GM12878 (cell line): ENCODE results near the gene DNAH3. TPM values are rescaled to one million over a fixed set of nuclear protein-coding genes. Genes with fewer than 3 reads are reported as not detected.

Source experiments
- ATAC-seq: fragments of 200-7000 bp; cut with Tn5 transposase; 3 replicates; pipeline ENCODE4 v1.9.1; 2020; ENCODE audit warnings: mild to moderate bottlenecking, moderate library complexity
- BruUV-seq: library from RNA; stranded (reverse); fragments of 400-500 nt; replicated peaks from 2 replicates; lab custom pipeline; 2021; lab: Mats Ljungman, UMichigan
- CTCF ChIA-PET: fragments of 300-600 bp; sonication (Branson Sonifier 250); formaldehyde crosslinking; extraction: SDS; loops from one replicate; lab custom pipeline; 2021; ENCODE audit warnings: inconsistent platforms; lab: Yijun Ruan, JAX
- POLR2A ChIA-PET: fragments of 350-600 bp; formaldehyde crosslinking; extraction: SDS; loops from one replicate; lab custom pipeline; 2021; ENCODE audit warnings: inconsistent platforms; lab: Charles Lee
- RAD21 ChIA-PET: fragments of 300-600 bp; sonication (Branson Sonifier 250); formaldehyde crosslinking; loops from one replicate; lab custom pipeline; 2023; ENCODE audit warnings: antibody characterized with exemption; ENCODE audit not compliant: unreplicated experiment; lab: Charles Lee
- SMC1A ChIA-PET: fragments of 300-600 bp; sonication (Branson Sonifier 250); formaldehyde crosslinking; loops from one replicate; lab custom pipeline; 2023; ENCODE audit not compliant: unreplicated experiment, uncharacterized antibody; lab: Charles Lee
- DNase-seq: peaks from one replicate; pipeline ENCODE4 v3.0.0-alpha.2; 2011; ENCODE audit warnings: low read depth, low spot score
- FAIRE-seq: peaks from 3 replicates; lab custom pipeline; 2011; peaks lifted over from hg19 to GRCh38; lab: Jason Lieb, UNC
- H2AFZ ChIP-seq: 2 replicates; pipeline ENCODE4 v1.6.0; 2011; ENCODE audit warnings: low read depth, low read length, control low read depth; ENCODE audit not compliant: control insufficient read depth
- H3K27ac ChIP-seq: 2 replicates; pipeline ENCODE4 v1.5.1; 2011; ENCODE audit warnings: control low read depth; ENCODE audit not compliant: control insufficient read depth, insufficient read depth
- H3K27me3 ChIP-seq, 2 experiments: replicated peaks in 1 of 2; 2 replicates each; pipeline versions ENCODE4 v1.6.0 to v1.6.1; 2011; ENCODE audit warnings: low read length in 1 of 2; ENCODE audit not compliant: control insufficient read depth in 2 of 2, insufficient read depth in 2 of 2
- H3K36me3 ChIP-seq, 2 experiments: 2 replicates each; pipeline ENCODE4 v1.5.1; 2011; ENCODE audit warnings: low read length in 1 of 2; ENCODE audit not compliant: control insufficient read depth in 2 of 2, insufficient read depth in 2 of 2
- H3K4me1 ChIP-seq: 2 replicates; pipeline ENCODE4 v1.6.1; 2011; ENCODE audit warnings: mild to moderate bottlenecking, low read length, moderate library complexity, mixed read lengths; ENCODE audit not compliant: control insufficient read depth, insufficient read depth
- H3K4me2 ChIP-seq: 2 replicates; pipeline ENCODE4 v1.6.0; 2011; ENCODE audit warnings: control low read depth; ENCODE audit not compliant: control insufficient read depth, insufficient read depth
- H3K4me3 ChIP-seq: fragments of 200-600 bp; sonication (generic); 2 replicates; pipeline ENCODE4 v1.5.1; 2016
- H3K79me2 ChIP-seq: 2 replicates; pipeline ENCODE4 v1.6.0; 2011; ENCODE audit warnings: low read length; ENCODE audit not compliant: control insufficient read depth, insufficient read depth
- H3K9ac ChIP-seq: 2 replicates; pipeline ENCODE4 v1.8.0; 2011; ENCODE audit warnings: low read length, control low read depth, mixed read lengths; ENCODE audit not compliant: control insufficient read depth, insufficient read depth
- H3K9me3 ChIP-seq: replicated peaks from 3 replicates; pipeline ENCODE4 v1.5.1; 2011; ENCODE audit warnings: mild to moderate bottlenecking, low read length; ENCODE audit not compliant: control insufficient read depth, insufficient read depth
- H4K20me1 ChIP-seq: 2 replicates; pipeline ENCODE4 v1.6.0; 2011; ENCODE audit not compliant: control insufficient read depth, insufficient read depth
- ASH2L ChIP-seq: fragments of 300-600, 200-600 bp; sonication (generic); IDR thresholded peaks from 2 replicates; pipeline ENCODE4 v1.6.1; 2017; ENCODE audit warnings: low read depth, mild to moderate bottlenecking, borderline replicate concordance
- CBFB ChIP-seq: IDR thresholded peaks from 2 replicates; pipeline ENCODE4 v1.6.1; 2016; ENCODE audit warnings: antibody characterized with exemption, low read depth
- CHD1 ChIP-seq: IDR thresholded peaks from 2 replicates; pipeline ENCODE4 v1.6.1; 2012; ENCODE audit warnings: low read depth, low read length, improper control_type of control experiment
- CREM ChIP-seq: IDR thresholded peaks from 2 replicates; pipeline ENCODE4 v1.6.1; 2014; ENCODE audit warnings: antibody characterized with exemption, low read depth
- EED ChIP-seq: sonication (generic); IDR thresholded peaks from 2 replicates; pipeline ENCODE4 v1.6.1; 2016; ENCODE audit warnings: antibody characterized with exemption, low read depth
- ESRRA ChIP-seq: IDR thresholded peaks from 2 replicates; pipeline ENCODE4 v1.6.1; 2012; ENCODE audit warnings: mild to moderate bottlenecking, low read length, improper control_type of control experiment
- HCFC1 ChIP-seq: fragments of 150-350 bp; IDR thresholded peaks from 2 replicates; pipeline ENCODE4 v1.6.1; 2014; ENCODE audit warnings: low read length
- HDGF ChIP-seq: fragments of 450-650 bp; IDR thresholded peaks from 2 replicates; pipeline ENCODE4 v1.6.1; 2016; ENCODE audit warnings: antibody characterized with exemption
- IKZF1 ChIP-seq: fragments of 450-650 bp; conservative IDR thresholded peaks from 2 replicates; pipeline ENCODE4 v1.6.1; 2017; ENCODE audit warnings: antibody characterized with exemption, mild to moderate bottlenecking
- IRF4 ChIP-seq: IDR thresholded peaks from 2 replicates; pipeline ENCODE4 v1.6.1; 2011; ENCODE audit warnings: low read depth, low read length
- MTA3 ChIP-seq: IDR thresholded peaks from 2 replicates; pipeline ENCODE4 v1.6.1; 2012; ENCODE audit warnings: low read length, inconsistent platforms, borderline replicate concordance
- NFIC ChIP-seq: IDR thresholded peaks from 2 replicates; pipeline ENCODE4 v1.6.1; 2012; ENCODE audit warnings: low read depth, mild to moderate bottlenecking, inconsistent platforms, low read length, moderate library complexity
- POU2F2 ChIP-seq: IDR thresholded peaks from 3 replicates; pipeline ENCODE4 v1.6.1; 2011; ENCODE audit warnings: low read depth, mild to moderate bottlenecking, low read length, borderline replicate concordance
- RUNX3 ChIP-seq: IDR thresholded peaks from 2 replicates; pipeline ENCODE4 v1.6.1; 2012; ENCODE audit warnings: low read length, inconsistent platforms
- SREBF1 ChIP-seq: IDR thresholded peaks from 2 replicates; pipeline ENCODE4 v1.6.1; 2012; ENCODE audit warnings: mild to moderate bottlenecking, low read length
- STAT3 ChIP-seq: IDR thresholded peaks from 2 replicates; pipeline ENCODE4 v1.6.1; 2011; ENCODE audit warnings: low read depth, low read length, improper control_type of control experiment
- TCF7 ChIP-seq: IDR thresholded peaks from 2 replicates; pipeline ENCODE4 v1.6.1; 2014; ENCODE audit warnings: antibody characterized with exemption, borderline replicate concordance
- WGBS: methylation state at CpG from one replicate; pipeline ENCODE4 v1.1.6; 2016; ENCODE audit warnings: low lambda C conversion rate; ENCODE audit not compliant: insufficient replicate concordance, insufficient coverage; ENCODE audit errors: missing lambda C conversion rate; 5-methylcytosine and 5-hydroxymethylcytosine counted together
- in situ Hi-C: fragments of 300-500 bp; cut with MboI; formaldehyde crosslinking; loops from 9 replicates; pipeline ENCODE4 v1.14.3; 2018; ENCODE audit warnings: mixed read lengths
- intact Hi-C: fragments of 100-400 bp; cut with micrococcal nuclease; formaldehyde crosslinking; loops from one replicate; pipeline ENCODE4 v1.14.2; 2022; ENCODE audit not compliant: unreplicated experiment
- polyA plus RNA-seq, 11 experiments: library from polyadenylated mRNA; depleted of rRNA in 4 of 11; unstranded in 6 of 11; stranded (reverse) in 5 of 11; fragments of >200 nt; fragmentation: Nextera tagmentation in 4 of 11; fragmentation: Illumina TruSeq in 1 of 11; extraction: Ambion mirVana in 4 of 11; extraction: Trizol in 1 of 11; gene quantifications; 1 replicate in 1 of 11; 2 replicates in 10 of 11; pipeline versions ENCODE4 v1.2.1 to v1.2.3, GENCODE V29; 2011 to 2016; ENCODE audit warnings: inconsistent platforms in 2 of 11, missing spikeins in 2 of 11, low read depth in 1 of 11
- total RNA-seq, 4 experiments: library from RNA; depleted of rRNA in 3 of 4; stranded (reverse); fragments of >200 nt in 3 of 4; fragmentation: Illumina TruSeq in 1 of 4; extraction: Trizol in 1 of 4; gene quantifications; 2 replicates each; pipeline versions ENCODE4 v1.2.1 to v1.2.3, GENCODE V29; 2013 to 2021
- TF ChIP-seq, protein P1 (sequence below): fragments of 450-650 bp; IDR thresholded peaks from 2 replicates; pipeline ENCODE4 v1.6.1; 2016; ENCODE audit warnings: mild to moderate bottlenecking

Gene DNAH3
- total and polyA plus RNA-seq, 10 of the 15 experiments (the other 5 are each of a cell fraction or from before 2014, with no cell fraction given): under 0.01 to 0.04 (median 0.04) TPM; not detected in 5

DNA sequence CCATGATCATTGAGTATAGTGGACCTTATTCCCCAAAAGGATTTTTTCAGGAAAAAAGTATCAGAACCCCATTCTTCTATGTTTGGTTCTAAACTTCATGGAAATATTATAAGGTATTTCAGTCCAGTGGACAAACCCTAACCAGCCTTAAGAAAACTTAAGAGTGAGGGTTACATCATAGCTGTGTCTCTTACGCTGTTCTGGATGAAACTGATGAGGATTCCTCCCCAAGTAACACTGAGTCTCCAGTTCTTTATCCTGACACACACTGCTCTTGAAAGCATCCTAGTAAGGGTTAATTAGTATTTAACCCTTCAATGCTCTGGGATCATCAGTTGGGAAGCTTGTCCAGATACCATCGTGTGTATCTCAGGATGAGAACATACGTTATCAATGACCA is 245.1 kb downstream of the DNAH3 start:
- H3K4me2 ChIP-seq: no peak overlapping the region
- DNase-seq: no peak
- RAD21 ChIA-PET: interaction anchor here (1.2 kb wide), 1 partner anchor 31 kb away, joined by 4 read pairs; no protein-coding TSS in a partner anchor
- POLR2A ChIA-PET: no interaction called here
- SMC1A ChIA-PET: interaction anchor here (4.6 kb wide), 1 partner anchor 31 kb away, joined by 34 read pairs; no protein-coding TSS in a partner anchor
- intact Hi-C loops (no loop called here), in situ Hi-C loops (no loop called here)
- CTCF ChIA-PET: interaction anchor here (3.7 kb wide), 1 partner anchor 31 kb away, joined by 18 read pairs; no protein-coding TSS in a partner anchor
- 96% methylated on average over 3 of the region's 3 CpGs for WGBS
- FAIRE-seq: no peak
- H3K9me3 ChIP-seq: no peaks in the 10 kb centered on the region
- ATAC-seq: no peak
- peaks cover 22% of the 10 kb centered on the region for H3K4me1 ChIP-seq
- no TSS peak for BruUV-seq
- H4K20me1 ChIP-seq: no peaks in the 10 kb centered on the region
- H3K4me3 ChIP-seq: no peak overlapping the region
- no peak overlapping the region for H3K27ac ChIP-seq
- no peak overlapping the region for H2AFZ ChIP-seq
- H3K27me3 ChIP-seq: no peaks in the 10 kb centered on the region
- no peak for TF ChIP-seq CHD1
- TF ChIP-seq, all 136 proteins: peak for 0
- Histone ChIP-seq H3K9ac (no peak overlapping the region), H3K36me3 (no peaks in the 10 kb centered on the region; a peak in 1 of 4 replicates), H3K79me2 (peaks cover 16% of the 10 kb centered on the region)

DNA sequence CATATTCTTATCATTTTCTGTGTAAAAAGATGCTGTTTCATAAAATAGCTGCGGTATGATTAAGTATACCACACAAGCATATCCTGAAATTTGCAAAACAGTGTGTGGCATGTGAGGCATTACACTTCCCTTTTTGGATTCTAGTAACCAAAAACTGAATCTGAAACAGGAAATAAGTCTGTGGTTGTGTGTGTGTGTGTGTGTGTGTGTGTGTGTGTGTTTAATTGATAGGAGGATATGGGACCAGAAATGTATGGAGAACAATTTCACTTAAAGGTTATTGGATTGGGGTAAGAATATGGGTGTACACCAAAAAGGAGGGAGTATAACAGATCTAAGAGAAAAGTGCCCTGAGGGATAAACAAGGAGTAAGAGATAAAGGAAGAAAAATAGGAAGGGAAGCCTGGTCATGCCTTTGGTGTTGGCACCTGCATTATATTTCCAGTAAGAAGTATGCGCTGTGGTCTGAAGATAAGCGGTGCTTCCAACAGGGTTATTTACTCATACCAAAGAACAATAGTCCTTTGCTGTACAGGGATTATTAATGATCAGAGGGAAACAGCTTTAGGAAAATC is 246.1 kb downstream of the DNAH3 start:
- no peaks in the 10 kb centered on the region for H4K20me1 ChIP-seq
- no peak overlapping the region for H2AFZ ChIP-seq
- peak overlapping the region; percentile 31; the same call in 1 of the 2 replicates for H3K4me3 ChIP-seq
- no peak overlapping the region for H3K9ac ChIP-seq
- peaks cover 22% of the 10 kb centered on the region for H3K4me1 ChIP-seq
- POLR2A ChIA-PET: interaction anchor here (2.3 kb wide), 1 partner anchor 39 kb away, joined by 12 read pairs; no protein-coding TSS in a partner anchor
- FAIRE-seq: peak; percentile 65
- no peak overlapping the region for H3K27ac ChIP-seq
- DNase-seq: peak; percentile 49
- peak overlapping the region; percentile 82; the same call in 1 of the 2 replicates for H3K4me2 ChIP-seq
- no peaks in the 10 kb centered on the region; a peak in 1 of 4 replicates for H3K36me3 ChIP-seq
- H3K27me3 ChIP-seq: no peaks in the 10 kb centered on the region
- no TSS peak for BruUV-seq
- RAD21 ChIA-PET: interaction anchor here (1.2 to 2.8 kb wide), 4 partner anchors 30 to 54 kb away, joined by 4 to 12 read pairs (median 8); no protein-coding TSS in a partner anchor
- CTCF ChIA-PET: interaction anchor here (1.5 to 3.7 kb wide), 3 partner anchors 30 to 56 kb away, joined by 5 to 18 read pairs (median 8); no protein-coding TSS in a partner anchor
- H3K9me3 ChIP-seq: no peaks in the 10 kb centered on the region
- intact Hi-C loops (no loop called here), in situ Hi-C loops (no loop called here)
- WGBS: 56% methylated on average over 3 of the region's 3 CpGs
- peaks cover 19% of the 10 kb centered on the region for H3K79me2 ChIP-seq
- SMC1A ChIA-PET: interaction anchor here (1.3 to 4.6 kb wide), 6 partner anchors 24 to 55 kb away, joined by 6 to 34 read pairs (median 13); no protein-coding TSS in a partner anchor
- 0 out of 3 replicates have a peak, but pooled peaks have one; percentile 1 for ATAC-seq
- TF ChIP-seq IRF4 (0 out of 2 replicates have a peak, but pooled peaks have one; percentile 26), SREBF1 (no peak), CREM (peak; percentile 39; the same call in 1 of the 2 replicates), EED (peak; percentile 85), STAT3 (no peak), CBFB (peak; percentile 92), ASH2L (no peak), CHD1 (no peak), NFIC (peak; percentile 77), IKZF1 (peak; percentile 98), HCFC1 (no peak), MTA3 (no peak), RUNX3 (peak; percentile 99), POU2F2 (peak; percentile 50; the same call in 1 of the 3 replicates), HDGF (peak; percentile 38; the same call in 1 of the 2 replicates), TCF7 (0 out of 2 replicates have a peak, but pooled peaks have one; percentile 32), ESRRA (no peak)
- TF ChIP-seq, protein P1, sequence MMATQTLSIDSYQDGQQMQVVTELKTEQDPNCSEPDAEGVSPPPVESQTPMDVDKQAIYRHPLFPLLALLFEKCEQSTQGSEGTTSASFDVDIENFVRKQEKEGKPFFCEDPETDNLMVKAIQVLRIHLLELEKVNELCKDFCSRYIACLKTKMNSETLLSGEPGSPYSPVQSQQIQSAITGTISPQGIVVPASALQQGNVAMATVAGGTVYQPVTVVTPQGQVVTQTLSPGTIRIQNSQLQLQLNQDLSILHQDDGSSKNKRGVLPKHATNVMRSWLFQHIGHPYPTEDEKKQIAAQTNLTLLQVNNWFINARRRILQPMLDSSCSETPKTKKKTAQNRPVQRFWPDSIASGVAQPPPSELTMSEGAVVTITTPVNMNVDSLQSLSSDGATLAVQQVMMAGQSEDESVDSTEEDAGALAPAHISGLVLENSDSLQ: peak; percentile 49; the same call in 1 of the 2 replicates
